Smooth muscle cell (in vitro differentiated cells): Measurements from ENCODE around the gene QSER1. TPM values are rescaled to one million over a fixed set of nuclear protein-coding genes. Genes with fewer than 3 reads are reported as not detected.
A peak's percentile ranks its signal among the peaks of the same experiment; 100 is the strongest.

Experiments used
- DNase-seq: peaks from one replicate; lab custom pipeline; 2025; ENCODE audit not compliant: unreplicated experiment; lab: John Stamatoyannopoulos, UW
- H2AFZ ChIP-seq: fragments of 200-600 bp; sonication (generic); 2 replicates; pipeline ENCODE4 v1.6.0; 2016; ENCODE audit warnings: antibody characterized with exemption, low read depth, mild to moderate bottlenecking
- H3F3A ChIP-seq: fragments of 200-600 bp; sonication (generic); 2 replicates; pipeline ENCODE4 v1.6.0; 2017; ENCODE audit warnings: antibody characterized with exemption, low read depth
- H3K27ac ChIP-seq: fragments of 200-600 bp; sonication (generic); 2 replicates; pipeline ENCODE4 v1.5.1; 2016; ENCODE audit warnings: low read depth, mild to moderate bottlenecking
- H3K27me3 ChIP-seq: fragments of 200-600 bp; sonication (generic); 2 replicates; pipeline ENCODE4 v1.6.1; 2016; ENCODE audit warnings: low read depth, mild to moderate bottlenecking
- H3K36me3 ChIP-seq: fragments of 200-600 bp; sonication (generic); 2 replicates; pipeline ENCODE4 v1.5.1; 2016; ENCODE audit warnings: low read depth
- H3K4me1 ChIP-seq: fragments of 200-600 bp; sonication (generic); 2 replicates; pipeline ENCODE4 v1.5.1; 2016; ENCODE audit warnings: low read depth
- H3K4me2 ChIP-seq: fragments of 200-600 bp; sonication (generic); 2 replicates; pipeline ENCODE4 v1.6.0; 2016; ENCODE audit warnings: mild to moderate bottlenecking
- H3K4me3 ChIP-seq: fragments of 200-600 bp; sonication (generic); 2 replicates; pipeline ENCODE4 v1.5.1; 2016; ENCODE audit warnings: mild to moderate bottlenecking
- H3K79me2 ChIP-seq: fragments of 200-600 bp; sonication (generic); 2 replicates; pipeline ENCODE4 v1.6.0; 2016; ENCODE audit warnings: low read depth, mild to moderate bottlenecking
- H3K9ac ChIP-seq: fragments of 200-600 bp; sonication (generic); 2 replicates; pipeline ENCODE4 v1.6.0; 2016; ENCODE audit warnings: low read depth
- H3K9me3 ChIP-seq: fragments of 200-600 bp; sonication (generic); replicated peaks from 2 replicates; pipeline ENCODE4 v1.5.1; 2016; ENCODE audit warnings: low read depth
- H4K20me1 ChIP-seq: fragments of 200-600 bp; sonication (generic); 2 replicates; pipeline ENCODE4 v1.6.0; 2016; ENCODE audit warnings: low read depth
- WGBS: methylation state at CpG from one replicate; pipeline ENCODE4 v1.1.7; 2016; ENCODE audit warnings: low lambda C conversion rate; 5-methylcytosine and 5-hydroxymethylcytosine counted together
- polyA plus RNA-seq: library from polyadenylated mRNA; unstranded; fragments of >200 nt; fragmentation: Nextera tagmentation; extraction: Ambion mirVana; gene quantifications from 2 replicates; pipeline ENCODE4 v1.2.1, GENCODE V29; 2016
- total RNA-seq: library from RNA; depleted of rRNA; stranded (reverse); fragments of >200 nt; gene quantifications from 2 replicates; pipeline ENCODE4 v1.2.3, GENCODE V29; 2014
- TF ChIP-seq, protein P1 (sequence below): fragments of 200-600 bp; sonication (generic); IDR thresholded peaks from 2 replicates; pipeline ENCODE4 v1.5.1; 2017; ENCODE audit warnings: borderline replicate concordance, mild to moderate bottlenecking, antibody characterized with exemption; ENCODE audit not compliant: insufficient read depth, poor library complexity, severe bottlenecking

QSER1 gene
- total and polyA plus RNA-seq, 2 experiments from 2014 or later: 4.1 to 31.6 TPM

DNA sequence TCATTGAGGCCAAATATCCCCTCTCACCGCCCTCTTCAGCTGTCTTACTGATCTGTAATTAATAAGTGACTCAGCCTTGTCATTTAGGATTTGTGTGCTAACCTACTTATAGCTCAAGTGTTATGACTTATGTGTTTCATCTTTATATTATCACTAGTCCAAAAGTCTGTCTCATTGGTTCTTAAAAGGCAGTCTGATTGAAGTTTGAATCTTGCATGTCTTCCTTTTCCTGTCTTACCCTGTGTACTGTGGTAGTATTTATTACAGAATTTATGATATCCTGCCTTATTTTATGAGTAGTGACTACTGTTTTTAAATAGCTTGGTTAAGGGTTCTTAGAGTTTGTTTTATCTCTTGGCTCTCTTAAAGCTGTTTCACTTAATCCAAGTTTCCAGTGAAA lies 129.3 kb downstream of the QSER1 start:
- no peaks in the 10 kb centered on the region for H3K4me1 ChIP-seq
- no peak overlapping the region for H3K9ac ChIP-seq
- peak overlapping the region; percentile 65 for H3K4me2 ChIP-seq
- no peaks in the 10 kb centered on the region for H3K36me3 ChIP-seq
- H3K79me2 ChIP-seq: no peaks in the 10 kb centered on the region
- no peaks in the 10 kb centered on the region for H3K27me3 ChIP-seq
- no peak overlapping the region for H2AFZ ChIP-seq
- peaks cover 6% of the 10 kb centered on the region for H4K20me1 ChIP-seq
- H3K9me3 ChIP-seq: no peaks in the 10 kb centered on the region
- 15% methylated on average over 1 of the region's 1 CpG for WGBS
- H3K27ac ChIP-seq: no peak overlapping the region
- H3K4me3 ChIP-seq: no peak overlapping the region
- H3F3A ChIP-seq: peaks cover 11% of the 10 kb centered on the region
- TF ChIP-seq, protein P1, sequence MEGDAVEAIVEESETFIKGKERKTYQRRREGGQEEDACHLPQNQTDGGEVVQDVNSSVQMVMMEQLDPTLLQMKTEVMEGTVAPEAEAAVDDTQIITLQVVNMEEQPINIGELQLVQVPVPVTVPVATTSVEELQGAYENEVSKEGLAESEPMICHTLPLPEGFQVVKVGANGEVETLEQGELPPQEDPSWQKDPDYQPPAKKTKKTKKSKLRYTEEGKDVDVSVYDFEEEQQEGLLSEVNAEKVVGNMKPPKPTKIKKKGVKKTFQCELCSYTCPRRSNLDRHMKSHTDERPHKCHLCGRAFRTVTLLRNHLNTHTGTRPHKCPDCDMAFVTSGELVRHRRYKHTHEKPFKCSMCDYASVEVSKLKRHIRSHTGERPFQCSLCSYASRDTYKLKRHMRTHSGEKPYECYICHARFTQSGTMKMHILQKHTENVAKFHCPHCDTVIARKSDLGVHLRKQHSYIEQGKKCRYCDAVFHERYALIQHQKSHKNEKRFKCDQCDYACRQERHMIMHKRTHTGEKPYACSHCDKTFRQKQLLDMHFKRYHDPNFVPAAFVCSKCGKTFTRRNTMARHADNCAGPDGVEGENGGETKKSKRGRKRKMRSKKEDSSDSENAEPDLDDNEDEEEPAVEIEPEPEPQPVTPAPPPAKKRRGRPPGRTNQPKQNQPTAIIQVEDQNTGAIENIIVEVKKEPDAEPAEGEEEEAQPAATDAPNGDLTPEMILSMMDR: no peak
- no peak for DNase-seq

DNA sequence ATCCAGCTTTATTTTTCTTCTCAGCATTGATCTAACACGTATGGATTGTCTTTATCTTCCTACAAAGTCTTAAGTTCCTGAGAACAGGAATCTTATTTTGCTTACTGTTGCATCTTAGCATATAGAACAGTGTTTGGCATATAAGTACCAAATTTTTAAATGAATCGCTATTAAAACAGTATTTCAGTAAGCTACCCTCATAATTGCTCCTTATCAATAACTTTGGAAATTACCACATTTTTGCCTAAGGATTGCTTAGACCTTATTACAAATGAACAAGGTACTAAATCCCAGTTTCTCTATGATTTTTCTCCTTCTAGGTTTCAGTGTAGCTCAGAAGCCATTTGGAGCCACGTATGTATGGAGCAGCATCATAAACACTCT lies 132.7 kb downstream of the QSER1 start:
- no peak overlapping the region for H2AFZ ChIP-seq
- H3K27ac ChIP-seq: no peak overlapping the region
- 85% methylated on average over 3 of the region's 3 CpGs for WGBS
- no peaks in the 10 kb centered on the region for H3K79me2 ChIP-seq
- H3K9me3 ChIP-seq: no peaks in the 10 kb centered on the region
- no peak for DNase-seq
- no peaks in the 10 kb centered on the region for H4K20me1 ChIP-seq
- H3K4me3 ChIP-seq: no peak overlapping the region
- H3K4me1 ChIP-seq: peaks cover 9% of the 10 kb centered on the region
- H3F3A ChIP-seq: peaks cover 11% of the 10 kb centered on the region
- no peak overlapping the region for H3K9ac ChIP-seq
- H3K36me3 ChIP-seq: no peaks in the 10 kb centered on the region
- TF ChIP-seq, protein P1: no peak
- no peaks in the 10 kb centered on the region for H3K27me3 ChIP-seq
- no peak overlapping the region for H3K4me2 ChIP-seq

DNA sequence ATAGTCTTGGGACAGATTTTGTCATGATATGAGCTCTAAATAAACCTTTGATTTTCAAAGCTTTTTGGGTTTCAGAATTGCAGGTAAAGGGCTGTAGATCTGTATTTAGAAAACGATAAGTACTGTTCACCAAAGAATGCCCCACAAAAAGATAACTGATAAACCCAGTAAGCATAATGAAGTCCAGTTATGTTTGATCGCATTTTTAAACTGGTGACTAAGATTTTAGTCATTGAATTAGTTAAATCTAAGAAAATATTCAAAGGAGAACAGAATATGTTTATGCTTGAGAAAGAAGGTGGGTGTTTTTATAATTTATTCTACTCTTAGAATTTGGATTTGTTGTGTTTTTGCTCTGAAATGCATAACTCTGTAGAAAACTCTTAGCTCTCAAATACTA lies 134.6 kb downstream of the QSER1 start:
- Histone ChIP-seq H3K9me3 (no peaks in the 10 kb centered on the region), H3K27ac (no peak overlapping the region), H3K4me1 (peaks cover 9% of the 10 kb centered on the region), H3K79me2 (no peaks in the 10 kb centered on the region), H3K4me3 (no peak overlapping the region), H3F3A (peaks cover under 1% of the 10 kb centered on the region), H4K20me1 (no peaks in the 10 kb centered on the region), H3K9ac (no peak overlapping the region), H3K27me3 (no peaks in the 10 kb centered on the region), H3K4me2 (no peak overlapping the region), H3K36me3 (no peaks in the 10 kb centered on the region), H2AFZ (no peak overlapping the region)
- DNase-seq: no peak
- TF ChIP-seq, protein P1: no peak
- WGBS: 51% methylated on average over 2 of the region's 2 CpGs

DNA sequence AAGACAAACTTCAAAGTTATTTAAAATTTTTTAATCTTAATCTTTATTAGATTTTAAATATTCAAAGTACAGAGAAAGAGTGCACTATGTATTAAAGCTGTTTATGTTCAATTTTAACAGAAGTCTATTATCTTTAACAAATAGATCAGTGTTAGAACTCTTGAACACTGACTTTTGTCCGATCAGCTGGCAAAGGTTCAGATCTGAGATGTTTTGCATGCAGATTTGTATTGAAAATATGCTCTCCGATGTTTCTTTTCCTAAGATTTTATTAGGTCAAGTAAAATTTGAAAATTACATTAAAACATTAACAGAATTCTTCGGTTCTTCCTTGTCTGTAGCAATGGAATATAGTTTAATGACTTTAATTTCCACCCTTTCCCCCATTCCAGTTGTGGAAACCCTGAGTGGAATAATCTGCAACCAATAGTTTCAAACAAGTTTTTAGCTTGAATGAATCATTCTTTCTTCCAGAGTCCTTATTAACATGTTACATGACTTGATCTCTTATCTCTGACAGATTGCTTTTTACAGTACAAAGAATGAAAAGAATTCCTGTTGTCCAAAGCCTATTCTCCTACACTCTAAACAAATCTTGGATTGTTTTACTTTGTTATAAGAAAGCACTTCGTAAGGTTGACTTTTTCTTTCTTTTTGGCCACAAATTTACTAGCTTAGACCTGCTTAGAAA lies 135.4 kb downstream of the QSER1 start:
- Histone ChIP-seq H4K20me1 (no peaks in the 10 kb centered on the region), H3K27ac (no peak overlapping the region), H3K27me3 (no peaks in the 10 kb centered on the region), H3K9me3 (no peaks in the 10 kb centered on the region), H3K79me2 (no peaks in the 10 kb centered on the region), H3K36me3 (no peaks in the 10 kb centered on the region), H3F3A (no peaks in the 10 kb centered on the region), H3K4me2 (peak overlapping the region; percentile 28), H3K9ac (no peak overlapping the region), H3K4me3 (no peak overlapping the region), H2AFZ (no peak overlapping the region), H3K4me1 (peaks cover 9% of the 10 kb centered on the region)
- TF ChIP-seq, protein P1: no peak
- DNase-seq: no peak
- WGBS: 78% methylated on average over 4 of the region's 4 CpGs
